MM.1S (cell line): ENCODE results near the gene C1orf56.

Experiments
- EZH2 ChIP-seq: fragments of 300-600 bp; sonication (generic); optimal IDR thresholded peaks from 2 replicates; pipeline ENCODE3; 2017; ENCODE audit warnings: low read depth, mild to moderate bottlenecking, antibody characterized with exemption, low read length, mixed read lengths
- TF ChIP-seq, protein P1 (sequence below): fragments of 300-600 bp; sonication (generic); IDR thresholded peaks from 2 replicates; pipeline ENCODE4 v1.5.1; 2016; ENCODE audit warnings: antibody characterized with exemption, low read length, mixed read lengths

DNA sequence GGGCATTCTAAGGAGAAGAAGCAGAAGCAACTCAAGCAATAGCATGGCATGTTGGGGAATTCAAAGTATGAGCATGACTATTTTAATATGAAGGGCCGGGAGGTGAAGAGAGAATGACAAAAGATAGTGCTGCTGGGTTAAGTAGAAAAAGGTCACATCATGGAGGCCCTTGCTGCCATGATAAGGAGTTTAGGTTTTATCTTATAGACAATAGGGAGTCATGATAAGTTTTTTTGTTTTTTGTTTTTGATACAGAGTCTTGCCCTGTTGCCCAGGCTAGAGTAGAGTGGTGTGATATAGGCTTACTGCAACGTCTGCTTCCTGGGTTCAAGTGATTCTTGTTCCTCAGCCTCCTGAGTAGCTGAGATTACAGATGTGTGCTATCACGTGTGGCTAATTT lies 8.0 kb upstream of the C1orf56 start:
- TF ChIP-seq, protein P1, sequence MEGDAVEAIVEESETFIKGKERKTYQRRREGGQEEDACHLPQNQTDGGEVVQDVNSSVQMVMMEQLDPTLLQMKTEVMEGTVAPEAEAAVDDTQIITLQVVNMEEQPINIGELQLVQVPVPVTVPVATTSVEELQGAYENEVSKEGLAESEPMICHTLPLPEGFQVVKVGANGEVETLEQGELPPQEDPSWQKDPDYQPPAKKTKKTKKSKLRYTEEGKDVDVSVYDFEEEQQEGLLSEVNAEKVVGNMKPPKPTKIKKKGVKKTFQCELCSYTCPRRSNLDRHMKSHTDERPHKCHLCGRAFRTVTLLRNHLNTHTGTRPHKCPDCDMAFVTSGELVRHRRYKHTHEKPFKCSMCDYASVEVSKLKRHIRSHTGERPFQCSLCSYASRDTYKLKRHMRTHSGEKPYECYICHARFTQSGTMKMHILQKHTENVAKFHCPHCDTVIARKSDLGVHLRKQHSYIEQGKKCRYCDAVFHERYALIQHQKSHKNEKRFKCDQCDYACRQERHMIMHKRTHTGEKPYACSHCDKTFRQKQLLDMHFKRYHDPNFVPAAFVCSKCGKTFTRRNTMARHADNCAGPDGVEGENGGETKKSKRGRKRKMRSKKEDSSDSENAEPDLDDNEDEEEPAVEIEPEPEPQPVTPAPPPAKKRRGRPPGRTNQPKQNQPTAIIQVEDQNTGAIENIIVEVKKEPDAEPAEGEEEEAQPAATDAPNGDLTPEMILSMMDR: no peak
- no peak for TF ChIP-seq EZH2
